Body of pancreas (tissue), 4 donors: ENCODE results near the gene TGIF2. TPM values are rescaled to one million over a fixed set of nuclear protein-coding genes. Genes with fewer than 3 reads are reported as not detected.

Experiments used
- ATAC-seq: fragments of 150-250 bp; one replicate; pipeline ENCODE4 v1.9.1; 2016
- DNase-seq, 4 donors: peaks; one replicate each; pipeline ENCODE4 v3.0.0-alpha.2; 2019
- H3K27ac ChIP-seq, 4 donors: fragments of 200-600 bp; sonication (generic); 1 replicate in 3 of 4; 2 replicates in 1 of 4; pipeline versions ENCODE4 v1.5.1 to v1.6.1; 2016 to 2019; ENCODE audit warnings: mild to moderate bottlenecking in 1 of 4, mixed read lengths in 1 of 4, moderate library complexity in 1 of 4
- H3K27me3 ChIP-seq, 2 donors: fragments of 200-600 bp; sonication (generic); one replicate each; pipeline ENCODE4 v1.6.0; 2016; ENCODE audit warnings: mild to moderate bottlenecking in 1 of 2
- H3K36me3 ChIP-seq, 2 donors: fragments of 200-600 bp; sonication (generic); replicated peaks in 1 of 2; 2 replicates each; pipeline ENCODE4 v1.5.1; 2016; ENCODE audit warnings: low read depth in 2 of 2; ENCODE audit not compliant: insufficient read depth in 1 of 2
- H3K4me1 ChIP-seq: fragments of 200-600 bp; sonication (generic); one replicate; pipeline ENCODE4 v1.6.0; 2016
- H3K4me3 ChIP-seq, 2 donors: fragments of 200-600 bp; sonication (generic); 1 replicate in 1 of 2; 2 replicates in 1 of 2; pipeline ENCODE4 v1.5.1; 2016 to 2019
- H3K9me3 ChIP-seq, 3 donors: fragments of 200-600 bp; sonication (generic); 1 replicate in 2 of 3; 2 replicates in 1 of 3; pipeline ENCODE4 v1.5.1; 2016
- CTCF ChIP-seq, 7 experiments: fragments of 450-650 bp in 4 of 7; fragments of 200-600 bp in 3 of 7; sonication (generic) in 3 of 7; IDR thresholded peaks; one replicate each; pipeline ENCODE4 v1.5.1; 2016 to 2019; ENCODE audit warnings: antibody characterized with exemption in 7 of 7
- POLR2A ChIP-seq, 3 donors: fragments of 450-650 bp; IDR thresholded peaks; one replicate each; pipeline ENCODE4 v1.6.1; 2016; ENCODE audit warnings: antibody characterized with exemption in 3 of 3, mild to moderate bottlenecking in 2 of 3
- WGBS, 2 donors: methylation state at CpG; one replicate each; pipeline ENCODE4 v1.1.5; 2017; 5-methylcytosine and 5-hydroxymethylcytosine counted together
- intact Hi-C: fragments of 100-400 bp; cut with DNase I; formaldehyde crosslinking; loops from one replicate; pipeline ENCODE4 v1.15.1; 2023
- total RNA-seq, 2 donors: library from RNA; depleted of rRNA; stranded (reverse); fragments of >200 nt; gene quantifications; one replicate each; pipeline ENCODE4 v1.1.0, GENCODE V29; 2016

TGIF2 gene
- total RNA-seq, 2 donors from 2014 or later = 15.2 to 18.7 TPM

- intact Hi-C loops = no loop called here
- TF ChIP-seq CTCF (IDR thresholded peaks at IDR 0.05) = no peak
- TF ChIP-seq POLR2A (IDR thresholded peaks at IDR 0.05) = no peak
Measured at GRCh38 chr20:36611625-36612024, 38.2 kb downstream of the TGIF2 start.

GRCh38 chr20:36613974-36614373 lies 40.6 kb downstream of the TGIF2 start:
- WGBS, 2 donors = 23% methylated on average over 3 of the region's 3 CpGs; no CpG with 5 or more reads in 1 of the 2 donors

More at GRCh38 chr20:36611625-36612024, 38.2 kb downstream of the TGIF2 start:
- H3K9me3 ChIP-seq = no peaks in the 10 kb centered on the region
- H3K4me1 ChIP-seq = peaks cover 27% of the 10 kb centered on the region
- 85 to 92% methylated on average over 5 of the region's 5 CpGs for WGBS, 2 donors
- no peak for ATAC-seq
- no peaks in the 10 kb centered on the region for H3K27me3 ChIP-seq
- H3K27ac ChIP-seq = no peak overlapping the region
- no peak for DNase-seq
- H3K36me3 ChIP-seq = peaks cover 0 to 26% of the 10 kb centered on the region in 2 donors
- no peak overlapping the region for H3K4me3 ChIP-seq

GRCh38 chr20:36614781-36615557 lies 41.6 kb downstream of the TGIF2 start:
- Histone ChIP-seq H3K36me3 (peaks cover 0 to 14% of the 10 kb centered on the region in 2 donors), H3K4me1 (peaks cover 11% of the 10 kb centered on the region)
- WGBS, 2 donors = 80 to 82% methylated on average over 11 to 14 of the region's 14 CpGs

More at GRCh38 chr20:36613974-36614373, 40.6 kb downstream of the TGIF2 start:
- Histone ChIP-seq H3K36me3 (peaks cover 0 to 19% of the 10 kb centered on the region in 2 donors), H3K9me3 (no peaks in the 10 kb centered on the region), H3K4me1 (peaks cover 11% of the 10 kb centered on the region), H3K27me3 (no peaks in the 10 kb centered on the region), H3K4me3 (no peak overlapping the region), H3K27ac (peak overlapping the region in 2 of 4 donors; percentile 42 to 61)
- DNase-seq (peak; percentile 63 to 73 (median 71)), ATAC-seq (peak; percentile 78)
- intact Hi-C loops = no loop called here
- TF ChIP-seq CTCF (IDR thresholded peaks at IDR 0.05) (no peak), POLR2A (IDR thresholded peaks at IDR 0.05) (no peak)

GRCh38 chr20:36620917-36621316 lies 47.5 kb downstream of the TGIF2 start:
- Histone ChIP-seq H3K4me3 (no peak overlapping the region), H3K4me1 (peaks cover 16% of the 10 kb centered on the region), H3K9me3 (no peaks in the 10 kb centered on the region), H3K27ac (no peak overlapping the region), H3K27me3 (no peaks in the 10 kb centered on the region), H3K36me3 (no peaks in the 10 kb centered on the region)
- ATAC-seq (no peak), DNase-seq (no peak)
- intact Hi-C loops = no loop called here
- TF ChIP-seq POLR2A (IDR thresholded peaks at IDR 0.05) (no peak), CTCF (IDR thresholded peaks at IDR 0.05) (no peak)
- 90 to 92% methylated on average over 5 of the region's 5 CpGs for WGBS, 2 donors

More at GRCh38 chr20:36614781-36615557, 41.6 kb downstream of the TGIF2 start:
- DNase-seq (no peak), ATAC-seq (no peak)
- TF ChIP-seq POLR2A (IDR thresholded peaks at IDR 0.05) (no peak), CTCF (IDR thresholded peaks at IDR 0.05) (no peak)
- intact Hi-C loops = no loop called here
- Histone ChIP-seq H3K4me3 (no peak overlapping the region), H3K27me3 (no peaks in the 10 kb centered on the region), H3K27ac (peak overlapping the region in 2 of 4 donors; percentile 42 to 61), H3K9me3 (no peaks in the 10 kb centered on the region)
